NCI-H146 (cell line): ENCODE results near the gene MAEA.
"Not testable (repeated sequence)": the region's sequence is repeated elsewhere in the genome, so short reads cannot be mapped to it uniquely, and the experiment has no call there.

Experiments
- DNase-seq: peaks from one replicate; lab custom pipeline; 2025; lab: John Stamatoyannopoulos, UW

The MAEA gene

DNA sequence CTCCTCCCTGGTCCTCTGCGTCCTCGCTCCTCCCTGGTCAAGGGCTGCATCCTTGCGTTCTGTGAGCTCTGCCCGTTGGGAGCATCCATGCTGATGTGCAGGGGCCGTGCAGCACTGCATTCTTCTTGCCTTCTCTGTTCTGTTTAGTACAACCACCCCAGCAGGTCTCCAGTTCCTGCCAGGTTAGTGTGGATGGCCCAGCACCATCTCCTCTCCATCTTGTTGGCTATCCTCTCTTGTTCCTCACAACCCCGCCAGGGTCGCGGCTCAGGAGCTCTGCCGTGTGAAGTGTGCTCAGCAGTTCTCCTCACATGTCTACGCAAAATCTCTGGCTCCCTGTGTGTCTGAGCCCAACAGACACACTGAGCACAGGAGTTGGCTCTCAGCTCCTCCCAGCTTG lies 10.4 kb upstream of the MAEA start:
- DNase-seq, result no peak

GRCh38 chr4:1283711-1284110 lies 6.0 kb upstream of the MAEA start:
- no peak for DNase-seq

DNA sequence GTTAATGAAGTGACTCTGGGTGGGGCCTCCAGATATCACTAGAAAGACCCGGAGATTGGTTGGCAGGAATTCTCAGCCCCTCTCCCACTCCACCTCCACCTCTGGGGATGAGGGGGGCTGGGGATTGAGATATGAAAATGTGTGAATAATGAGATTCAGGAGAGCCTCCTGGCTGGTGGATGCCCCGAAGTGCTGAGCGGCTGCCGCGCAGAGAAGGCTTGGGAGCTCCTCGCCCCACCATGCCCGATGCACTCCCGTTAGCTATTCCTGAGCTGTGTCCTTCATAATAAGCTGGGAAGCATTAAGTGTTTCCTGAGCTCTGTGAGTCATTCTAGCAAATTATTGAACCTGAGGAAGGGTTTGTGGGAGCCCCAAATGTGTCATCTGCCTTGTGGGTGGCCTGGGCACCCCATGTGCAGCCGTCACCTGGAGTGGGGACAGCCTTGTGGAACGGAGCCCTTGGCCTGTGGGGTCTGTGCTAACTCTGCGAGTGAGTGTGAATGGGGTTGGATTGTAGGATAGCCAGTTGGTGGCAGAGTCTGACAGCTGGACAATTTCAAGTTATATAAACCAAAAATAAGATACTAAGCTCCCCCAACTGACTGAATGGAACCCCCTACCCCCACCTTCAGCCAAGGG lies 4.4 kb upstream of the MAEA start:
- DNase-seq, result no peak

DNA sequence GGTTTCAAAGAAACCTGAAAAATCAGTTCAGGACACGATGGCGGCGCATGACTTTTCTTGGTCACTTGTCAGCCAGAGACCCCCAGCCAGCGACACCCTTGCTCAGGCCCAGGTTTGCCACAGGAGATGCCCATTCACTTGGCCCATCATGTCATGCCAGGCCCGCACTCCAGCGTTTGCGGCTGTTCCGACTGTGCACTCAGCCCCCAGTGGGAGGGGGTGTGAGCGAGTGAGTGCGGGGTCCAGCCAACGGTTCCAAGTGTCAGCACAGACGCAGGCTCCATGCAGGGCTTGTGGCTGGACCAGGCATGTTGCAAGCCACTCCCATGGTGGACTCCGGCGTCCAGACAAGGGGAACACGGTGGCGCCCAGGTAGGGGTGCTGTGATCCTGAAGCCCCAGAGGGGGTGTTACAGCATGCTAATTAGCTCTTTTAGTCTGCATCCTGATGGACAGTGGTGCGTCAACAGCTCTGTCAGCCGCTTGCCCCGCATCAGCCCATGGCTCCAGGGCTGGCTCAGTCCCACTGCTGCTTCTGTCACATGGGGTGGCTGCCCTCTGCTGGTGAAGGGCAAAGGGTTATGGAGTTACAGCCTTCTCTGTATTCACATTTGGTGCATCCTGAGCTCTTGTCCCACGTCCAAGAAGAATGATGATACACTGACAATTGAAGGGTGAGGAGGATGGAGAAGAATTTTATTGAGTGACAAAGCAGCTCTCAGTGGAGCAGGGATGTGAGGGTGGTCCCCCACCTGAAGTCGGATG lies 3.7 kb upstream of the MAEA start:
- DNase-seq, result no peak

DNA sequence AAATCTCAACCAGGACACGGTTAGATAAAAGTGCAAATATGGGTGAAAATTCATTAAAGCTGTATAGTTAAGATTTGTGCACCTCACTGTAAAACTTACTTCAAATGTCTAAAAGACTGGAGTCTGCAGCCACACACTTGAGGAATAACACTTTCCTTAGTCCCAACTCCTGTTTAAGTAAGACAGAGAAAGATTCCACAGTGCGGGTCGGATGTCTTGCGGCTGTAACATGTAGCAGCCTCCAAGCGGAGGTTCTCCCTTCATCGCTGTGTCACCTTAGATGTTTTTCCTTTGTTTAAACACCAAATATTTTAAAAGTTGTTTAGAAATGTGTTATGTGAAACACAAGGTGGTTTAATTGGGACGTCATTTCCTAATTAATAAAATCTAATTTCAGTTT lies 905 bp upstream of the MAEA start:
- peak; percentile 7 for DNase-seq

DNA sequence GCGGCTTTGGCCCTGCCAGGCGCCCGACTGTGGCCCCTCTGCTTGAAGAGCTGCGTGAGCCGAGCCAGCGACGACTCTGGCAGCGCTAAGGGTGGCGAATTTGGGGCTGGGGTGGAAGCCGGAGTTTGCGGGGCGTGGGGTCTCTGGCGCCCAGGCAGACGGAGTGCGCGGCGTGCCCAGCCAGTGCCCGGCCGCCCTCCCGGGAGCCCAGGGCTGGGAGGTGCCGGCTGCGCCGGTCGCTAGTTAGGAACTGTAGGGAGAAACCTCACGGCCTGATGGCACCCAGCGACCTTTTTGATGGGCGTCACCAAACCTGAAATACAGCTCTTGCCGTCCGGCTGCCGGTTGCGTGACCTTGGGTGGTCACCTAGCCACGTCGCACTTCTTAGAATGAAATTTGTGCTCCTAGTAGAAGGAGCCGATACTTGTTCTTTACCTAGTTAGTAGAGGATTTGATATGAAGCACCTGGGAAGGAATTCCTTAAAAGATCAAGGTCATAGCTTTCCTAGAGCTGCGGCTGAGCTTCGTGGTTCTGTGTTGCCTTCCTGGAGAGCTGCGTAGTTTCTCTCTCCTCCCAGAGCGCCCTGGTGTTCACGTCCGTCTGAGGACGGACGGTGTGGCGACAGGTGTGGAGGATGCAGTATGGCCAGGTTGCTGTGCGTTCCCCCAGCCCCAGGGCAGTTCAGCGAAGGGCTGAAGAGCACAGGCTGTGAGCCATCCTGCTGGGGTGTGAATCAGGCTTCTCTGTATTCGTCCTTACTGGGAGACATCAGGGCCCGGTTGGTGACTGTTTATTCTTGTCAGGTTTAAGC lies 680 bp downstream of the MAEA start:
- DNase-seq, result peak; percentile 41

GRCh38 chr4:1291091-1291490 lies 1.4 kb downstream of the MAEA start:
- peak; percentile 50 for DNase-seq

DNA sequence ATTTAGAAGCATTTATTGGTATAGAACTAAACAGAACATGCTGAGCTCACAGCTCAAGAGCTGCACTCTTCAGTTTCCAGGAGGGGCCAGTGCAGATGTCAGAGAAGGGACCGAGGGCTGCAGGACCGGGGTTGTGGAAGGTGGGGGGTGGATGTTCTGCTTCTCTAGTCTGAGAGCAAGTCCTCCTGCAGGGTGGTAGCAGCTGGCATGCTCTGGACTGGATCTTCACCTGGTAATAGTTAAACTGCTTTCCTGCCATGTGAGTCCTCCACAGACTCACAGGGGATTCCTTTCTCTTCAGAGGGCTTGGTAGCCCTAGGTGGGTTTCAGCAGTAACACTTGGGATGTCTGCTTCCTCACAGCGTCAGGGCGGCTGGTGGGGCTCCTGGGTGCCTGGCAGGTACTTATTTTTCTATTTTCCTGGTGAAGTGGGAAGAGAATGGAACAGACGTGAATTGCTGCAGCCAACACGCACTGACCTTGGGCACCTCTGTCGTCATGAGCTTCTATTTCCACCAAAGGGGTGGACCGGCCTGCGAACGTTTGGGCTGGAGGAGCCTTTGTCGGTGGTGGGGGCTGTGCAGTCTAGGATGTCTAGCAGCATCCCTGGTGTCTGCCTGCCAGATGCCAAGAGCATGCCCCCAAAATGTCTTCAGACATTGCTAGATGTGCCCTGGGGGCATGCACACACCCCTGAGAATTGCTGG lies 2.5 kb downstream of the MAEA start:
- DNase-seq, result no peak

GRCh38 chr4:1292703-1293011 lies 3.0 kb downstream of the MAEA start:
- DNase-seq, result not testable (repeated sequence)

DNA sequence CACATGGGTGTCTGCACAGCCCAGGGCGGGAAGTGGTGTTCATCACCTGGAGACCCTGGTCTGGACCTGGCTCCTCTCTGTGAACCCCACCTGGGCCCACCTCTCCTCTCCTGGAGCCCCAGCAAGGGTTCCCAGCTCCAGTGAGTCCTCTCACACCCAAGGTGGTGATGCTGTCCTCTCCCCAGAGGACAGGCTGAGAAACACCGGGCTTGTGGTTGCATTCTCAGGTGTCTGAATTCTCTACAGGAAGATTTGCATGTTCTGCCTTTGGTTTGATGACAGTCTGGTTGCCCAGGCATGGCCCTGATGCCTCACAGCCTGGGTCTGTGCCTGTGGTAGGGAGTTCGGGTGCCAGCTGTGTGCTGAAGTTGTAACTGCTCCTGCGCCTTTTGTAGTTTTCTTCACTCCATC lies 3.8 kb downstream of the MAEA start:
- DNase-seq, result no peak

DNA sequence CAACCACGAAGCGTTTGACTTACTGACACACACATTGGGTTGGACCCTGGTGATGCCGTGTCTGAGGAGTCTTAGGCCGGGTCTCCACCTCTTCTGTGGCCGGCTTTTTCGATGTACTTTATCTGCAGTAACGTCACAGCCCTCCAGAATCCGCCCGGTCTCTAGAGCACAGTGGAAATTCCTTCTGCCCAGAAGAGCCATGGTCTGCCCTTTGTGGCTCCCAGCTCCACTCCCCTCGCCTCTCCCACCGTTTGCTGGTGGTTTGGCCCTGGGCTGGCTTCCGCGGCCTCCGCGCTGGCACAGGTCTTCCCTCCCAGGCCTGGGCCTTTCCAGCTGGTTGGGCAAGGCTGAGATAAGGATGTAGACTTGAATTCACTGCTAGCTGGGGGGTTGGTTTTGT lies 4.3 kb downstream of the MAEA start:
- DNase-seq, result no peak

- DNase-seq, result no peak
Measured at GRCh38 chr4:1294424-1294823, 4.7 kb downstream of the MAEA start.

DNA sequence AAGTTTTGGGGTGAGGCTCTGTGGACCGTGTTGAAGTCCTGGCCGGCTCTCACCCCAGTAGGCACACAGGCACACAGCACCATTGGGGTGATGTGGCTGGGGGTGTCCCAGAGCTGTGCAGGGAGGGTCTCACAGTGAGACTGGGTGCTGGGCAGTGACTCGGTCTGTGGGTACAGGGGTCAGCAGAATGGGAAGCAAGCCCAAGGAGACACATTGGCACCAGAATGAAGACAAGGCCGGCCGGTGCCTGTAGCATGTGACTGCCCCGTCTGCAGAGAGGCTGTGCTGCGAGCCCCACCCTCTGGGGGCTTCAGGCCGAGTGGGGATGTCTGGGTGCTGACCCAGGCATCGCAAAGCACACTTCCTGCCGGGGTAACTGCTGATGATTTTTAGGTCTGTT lies 5.2 kb downstream of the MAEA start:
- DNase-seq, result no peak

GRCh38 chr4:1295405-1296055 lies 5.8 kb downstream of the MAEA start:
- DNase-seq, result no peak

GRCh38 chr4:1296324-1297022 lies 6.8 kb downstream of the MAEA start:
- no peak for DNase-seq

- DNase-seq, result no peak
Measured at GRCh38 chr4:1297023-1297395, 7.3 kb downstream of the MAEA start.

DNA sequence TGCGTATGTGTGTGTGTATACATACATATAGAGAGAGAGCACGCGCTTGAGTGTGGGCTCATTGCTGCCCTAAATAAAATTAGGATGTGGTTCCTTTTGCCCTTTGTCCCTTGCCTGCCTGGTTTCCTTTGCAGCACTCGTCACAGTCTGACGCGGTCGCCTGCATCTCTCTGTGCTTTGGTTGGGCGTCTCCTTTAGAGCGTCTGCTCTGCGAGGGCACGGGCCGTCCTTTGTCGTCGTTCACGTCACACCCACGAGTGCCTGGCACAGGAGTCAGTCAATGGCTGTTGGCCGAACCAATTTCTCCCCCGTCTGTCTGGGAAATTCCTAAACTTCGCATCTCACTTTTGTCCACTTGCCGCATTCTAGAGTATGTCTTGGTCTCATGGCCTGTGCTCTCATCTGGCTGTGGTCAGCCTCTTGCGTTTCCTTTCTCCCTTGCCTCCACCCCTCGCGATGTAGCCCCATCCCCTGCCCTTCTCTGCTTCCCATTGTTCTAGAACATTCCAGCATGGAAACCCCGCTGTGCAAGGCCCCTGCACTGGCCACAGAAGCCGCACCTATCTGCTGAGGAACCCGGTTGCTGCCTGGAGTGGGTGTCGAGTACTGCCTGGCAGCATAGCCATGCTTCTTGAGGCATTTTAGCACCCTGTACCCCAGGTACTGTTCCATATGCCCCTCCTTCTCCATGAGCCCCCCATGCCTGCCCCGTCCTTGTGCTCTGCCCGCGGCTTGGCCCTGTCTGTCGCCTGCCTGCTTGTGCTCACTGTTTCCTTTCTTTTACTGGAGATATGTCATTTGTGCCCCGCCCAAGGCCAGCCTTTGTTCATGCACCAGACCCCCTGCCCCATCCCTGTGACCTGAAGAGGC lies 8.0 kb downstream of the MAEA start:
- no peak for DNase-seq

- no peak for DNase-seq
Measured at GRCh38 chr4:1298461-1298860, 8.8 kb downstream of the MAEA start.

DNA sequence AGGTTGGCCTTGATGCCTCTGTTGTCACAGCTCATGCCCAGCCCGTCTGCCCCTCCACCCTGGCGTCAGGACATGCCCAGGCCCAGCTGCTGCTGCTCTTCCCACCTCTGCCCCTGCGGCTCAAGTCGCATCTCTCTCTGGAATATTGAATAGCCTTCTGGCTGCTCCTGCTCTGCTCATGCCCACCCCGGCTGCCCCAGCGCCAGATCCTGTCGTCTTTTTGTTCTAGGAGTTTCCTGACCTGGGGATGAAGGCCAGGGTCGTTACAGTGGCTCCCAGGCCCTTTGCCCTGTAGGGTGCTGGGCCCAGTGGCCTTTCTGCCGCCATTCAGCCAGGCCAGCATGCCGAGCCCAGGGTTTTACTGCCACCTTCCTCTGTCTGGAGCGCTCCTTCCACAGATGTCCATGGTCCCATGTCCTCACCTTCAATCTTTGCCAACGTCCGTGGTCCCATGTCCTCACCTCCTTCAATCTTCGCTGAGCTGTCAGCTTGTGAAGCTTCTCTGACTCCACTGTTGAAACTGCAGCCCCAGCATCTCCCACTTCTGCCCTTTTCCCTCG lies 9.7 kb downstream of the MAEA start:
- no peak for DNase-seq
